MM.1S (cell line): Measurements from ENCODE around the gene ZNF581.

Source experiments
- DNase-seq: peaks from one replicate; pipeline ENCODE4 v3.0.0-alpha.2; 2015
- H2AFZ ChIP-seq: fragments of 300-600 bp; sonication (generic); 2 replicates; pipeline ENCODE4 v1.6.0; 2016; ENCODE audit warnings: antibody characterized with exemption, low read length
- H3F3A ChIP-seq: fragments of 300-600 bp; sonication (generic); 2 replicates; pipeline ENCODE4 v1.6.1; 2016; ENCODE audit warnings: mild to moderate bottlenecking, antibody characterized with exemption, low read length, moderate library complexity, mixed read lengths; ENCODE audit not compliant: insufficient read depth
- H3K27ac ChIP-seq: fragments of 300-600 bp; sonication (generic); 2 replicates; pipeline ENCODE4 v1.5.1; 2016; ENCODE audit warnings: mild to moderate bottlenecking, low read length
- H3K27me3 ChIP-seq: fragments of 300-600 bp; sonication (generic); replicated peaks from 2 replicates; pipeline ENCODE4 v1.6.0; 2016; ENCODE audit warnings: low read length; ENCODE audit not compliant: insufficient read depth
- H3K36me3 ChIP-seq: fragments of 300-600 bp; sonication (generic); replicated peaks from 2 replicates; pipeline ENCODE4 v1.6.1; 2016; ENCODE audit warnings: mild to moderate bottlenecking, low read length, mixed read lengths; ENCODE audit not compliant: insufficient read depth
- H3K4me1 ChIP-seq: fragments of 300-600 bp; sonication (generic); 2 replicates; pipeline ENCODE4 v1.6.1; 2016; ENCODE audit warnings: low read length, mixed read lengths
- H3K4me2 ChIP-seq: fragments of 300-600 bp; sonication (generic); 2 replicates; pipeline ENCODE4 v1.6.0; 2016; ENCODE audit warnings: low read depth, low read length
- H3K4me3 ChIP-seq: fragments of 300-600 bp; sonication (generic); 2 replicates; pipeline ENCODE4 v1.5.1; 2016; ENCODE audit warnings: low read length, mixed read lengths
- H3K79me2 ChIP-seq: fragments of 300-600 bp; sonication (generic); 2 replicates; pipeline ENCODE4 v1.6.1; 2016; ENCODE audit warnings: mixed run types, low read length, mixed read lengths
- H3K9ac ChIP-seq: fragments of 300-600 bp; sonication (generic); 2 replicates; pipeline ENCODE4 v1.6.1; 2016; ENCODE audit warnings: low read length, mixed read lengths
- H3K9me2 ChIP-seq: fragments of 300-600 bp; sonication (generic); replicated peaks from 2 replicates; pipeline ENCODE4 v1.6.1; 2016; ENCODE audit warnings: mild to moderate bottlenecking, low read length, mixed read lengths; ENCODE audit not compliant: insufficient read depth
- H3K9me3 ChIP-seq: fragments of 300-600 bp; sonication (generic); replicated peaks from 2 replicates; pipeline ENCODE4 v1.6.1; 2016; ENCODE audit warnings: mild to moderate bottlenecking, low read length, mixed read lengths; ENCODE audit not compliant: insufficient read depth
- H4K20me1 ChIP-seq: fragments of 300-600 bp; sonication (generic); 2 replicates; pipeline ENCODE4 v1.6.1; 2016; ENCODE audit warnings: mild to moderate bottlenecking, low read length, moderate library complexity, mixed read lengths; ENCODE audit not compliant: insufficient read depth
- CTCF ChIP-seq: fragments of 300-600 bp; sonication (generic); IDR thresholded peaks from 2 replicates; pipeline ENCODE4 v1.5.1; 2016; ENCODE audit warnings: antibody characterized with exemption, low read length, mixed read lengths
- EZH2 ChIP-seq: fragments of 300-600 bp; sonication (generic); optimal IDR thresholded peaks from 2 replicates; pipeline ENCODE3; 2017; ENCODE audit warnings: low read depth, mild to moderate bottlenecking, antibody characterized with exemption, low read length, mixed read lengths
- EZH2phosphoT487 ChIP-seq: fragments of 300-600 bp; sonication (generic); IDR thresholded peaks from 2 replicates; pipeline ENCODE4 v1.6.1; 2018; ENCODE audit warnings: antibody characterized with exemption, low read length

ZNF581 gene

GRCh38 chr19:55623561-55623960 is 19.9 kb upstream of the ZNF581 start:
- TF ChIP-seq CTCF (no peak), EZH2 (no peak), EZH2phosphoT487 (no peak)
- Histone ChIP-seq H3K4me3 (no peak overlapping the region; the same call in 1 of the 2 replicates), H3K36me3 (no peaks in the 10 kb centered on the region), H2AFZ (no peak overlapping the region), H3K9ac (no peak overlapping the region), H3F3A (0 out of 2 replicates have a peak, but pooled peaks cover 9% of the 10 kb centered on the region), H4K20me1 (no peaks in the 10 kb centered on the region), H3K9me2 (no peaks in the 10 kb centered on the region), H3K79me2 (no peaks in the 10 kb centered on the region; the same call in 1 of the 2 replicates), H3K9me3 (no peaks in the 10 kb centered on the region), H3K4me1 (no peaks in the 10 kb centered on the region), H3K4me2 (no peak overlapping the region), H3K27ac (no peak overlapping the region), H3K27me3 (peaks cover 10% of the 10 kb centered on the region; the same call in 1 of the 2 replicates)
- DNase-seq = no peak

GRCh38 chr19:55624109-55625003 is 19.1 kb upstream of the ZNF581 start, which contains the start of gene ZNF784:
TSS of gene ZNF784 (minus strand) at chr19:55624566. CDS start at chr19:55624561, 5 bp downstream.
- peak within 1 kb of the TSS; percentile 72 for H3K4me2 ChIP-seq
- 0 out of 2 replicates have a peak, but pooled peaks cover 9% of the 10 kb centered on the region for H3F3A ChIP-seq
- no peaks in the 10 kb centered on the region for H4K20me1 ChIP-seq
- H3K27me3 ChIP-seq = peaks cover 18% of the 10 kb centered on the region
- H2AFZ ChIP-seq = peak within 1 kb of the TSS; percentile 33
- no peaks in the 10 kb centered on the region for H3K36me3 ChIP-seq
- DNase-seq = peak; percentile 93
- no peak for TF ChIP-seq EZH2phosphoT487
- no peak for TF ChIP-seq CTCF
- TF ChIP-seq EZH2 = no peak
- no peaks in the 10 kb centered on the region for H3K4me1 ChIP-seq
- H3K9me3 ChIP-seq = no peaks in the 10 kb centered on the region
- peak within 1 kb of the TSS; percentile 74 for H3K4me3 ChIP-seq
- H3K27ac ChIP-seq = peak within 1 kb of the TSS; percentile 81
- no peaks in the 10 kb centered on the region; the same call in 1 of the 2 replicates for H3K79me2 ChIP-seq
- peak within 1 kb of the TSS; percentile 86 for H3K9ac ChIP-seq
- no peaks in the 10 kb centered on the region for H3K9me2 ChIP-seq

GRCh38 chr19:55625004-55625326 is 18.5 kb upstream of the ZNF581 start:
- H3K27ac ChIP-seq = no peak overlapping the region; the same call in 1 of the 2 replicates
- no peak for TF ChIP-seq EZH2phosphoT487
- no peak for TF ChIP-seq EZH2
- TF ChIP-seq CTCF = no peak

More at GRCh38 chr19:55625004-55625326, 18.5 kb upstream of the ZNF581 start:
- Histone ChIP-seq H3K79me2 (no peaks in the 10 kb centered on the region; the same call in 1 of the 2 replicates), H2AFZ (peak overlapping the region; percentile 33), H3F3A (0 out of 2 replicates have a peak, but pooled peaks cover 9% of the 10 kb centered on the region), H3K36me3 (no peaks in the 10 kb centered on the region), H3K9me3 (no peaks in the 10 kb centered on the region), H3K4me2 (peak overlapping the region; percentile 72), H3K27me3 (peaks cover 23% of the 10 kb centered on the region), H3K4me3 (peak overlapping the region; percentile 74), H3K9me2 (no peaks in the 10 kb centered on the region), H3K9ac (peak overlapping the region; percentile 28; the same call in 1 of the 2 replicates), H4K20me1 (no peaks in the 10 kb centered on the region), H3K4me1 (no peaks in the 10 kb centered on the region)
- DNase-seq = no peak
